ENCODE results near the gene MACROD2.

Gene MACROD2

DNA sequence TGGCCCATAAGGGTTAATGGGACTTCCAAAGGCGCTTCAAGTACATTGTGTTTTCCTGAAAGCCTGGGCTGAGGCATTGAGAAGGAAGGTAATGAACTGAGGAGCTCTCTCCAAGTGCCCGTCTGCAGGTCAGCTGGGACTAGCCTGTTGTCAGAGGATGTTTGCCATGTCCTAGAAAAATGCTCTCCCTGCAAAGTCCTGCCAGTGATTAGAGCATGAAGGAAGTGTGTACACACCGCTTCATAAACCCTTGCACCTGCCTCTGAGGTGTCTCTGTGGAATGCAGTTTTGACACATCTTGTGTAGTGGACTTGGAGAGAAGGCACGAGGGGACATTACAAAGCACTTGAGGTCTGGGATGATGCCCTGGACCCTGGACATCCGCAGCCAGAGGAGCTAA, 2071.3 kb downstream of the MACROD2 start:
- TF ChIP-seq, protein P1, sequence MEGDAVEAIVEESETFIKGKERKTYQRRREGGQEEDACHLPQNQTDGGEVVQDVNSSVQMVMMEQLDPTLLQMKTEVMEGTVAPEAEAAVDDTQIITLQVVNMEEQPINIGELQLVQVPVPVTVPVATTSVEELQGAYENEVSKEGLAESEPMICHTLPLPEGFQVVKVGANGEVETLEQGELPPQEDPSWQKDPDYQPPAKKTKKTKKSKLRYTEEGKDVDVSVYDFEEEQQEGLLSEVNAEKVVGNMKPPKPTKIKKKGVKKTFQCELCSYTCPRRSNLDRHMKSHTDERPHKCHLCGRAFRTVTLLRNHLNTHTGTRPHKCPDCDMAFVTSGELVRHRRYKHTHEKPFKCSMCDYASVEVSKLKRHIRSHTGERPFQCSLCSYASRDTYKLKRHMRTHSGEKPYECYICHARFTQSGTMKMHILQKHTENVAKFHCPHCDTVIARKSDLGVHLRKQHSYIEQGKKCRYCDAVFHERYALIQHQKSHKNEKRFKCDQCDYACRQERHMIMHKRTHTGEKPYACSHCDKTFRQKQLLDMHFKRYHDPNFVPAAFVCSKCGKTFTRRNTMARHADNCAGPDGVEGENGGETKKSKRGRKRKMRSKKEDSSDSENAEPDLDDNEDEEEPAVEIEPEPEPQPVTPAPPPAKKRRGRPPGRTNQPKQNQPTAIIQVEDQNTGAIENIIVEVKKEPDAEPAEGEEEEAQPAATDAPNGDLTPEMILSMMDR (IDR thresholded peaks at IDR 0.05; ENCODE audit: insufficient read depth, low read depth, low read length, missing control alignments) = no peak
- H3K4me3 ChIP-seq (ENCODE audit: low read depth, low read length) = no peak overlapping the region
- no peak for DNase-seq (ENCODE audit: low read depth)

DNA sequence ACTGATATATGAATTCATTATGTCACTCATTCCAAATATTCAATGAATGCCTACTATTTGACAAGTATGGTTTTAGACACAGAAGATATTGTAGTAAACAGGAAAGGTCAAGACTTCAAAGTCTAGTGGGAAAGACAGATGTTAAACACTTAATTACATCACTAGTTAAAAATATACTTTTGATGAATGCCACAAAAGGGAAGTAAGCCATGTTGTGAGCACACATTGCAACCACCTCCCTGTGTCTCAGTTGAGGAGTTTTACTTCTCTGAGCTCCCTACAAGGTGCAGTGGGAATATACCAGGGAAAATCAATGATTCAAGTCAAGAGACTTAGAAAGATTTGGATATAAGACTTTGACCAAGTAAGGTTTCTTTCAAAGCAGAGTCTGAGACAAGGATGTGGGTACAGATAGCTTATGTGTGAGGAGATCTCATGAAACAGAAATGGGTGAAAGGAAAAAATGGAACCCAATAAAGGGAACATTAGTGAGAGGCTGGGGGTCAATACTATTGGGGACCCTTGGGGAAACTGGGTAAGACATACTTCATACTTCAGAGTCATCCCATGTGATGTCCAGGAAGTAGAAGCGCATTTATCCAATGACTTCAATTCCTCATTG, 2074.2 kb downstream of the MACROD2 start:
- TF ChIP-seq, protein P1 (IDR thresholded peaks at IDR 0.05; ENCODE audit: insufficient read depth, low read depth, low read length, missing control alignments) = no peak
- H3K4me3 ChIP-seq (ENCODE audit: low read depth, low read length) = no peak overlapping the region
- peak; percentile 44 for DNase-seq (ENCODE audit: low read depth)

DNA sequence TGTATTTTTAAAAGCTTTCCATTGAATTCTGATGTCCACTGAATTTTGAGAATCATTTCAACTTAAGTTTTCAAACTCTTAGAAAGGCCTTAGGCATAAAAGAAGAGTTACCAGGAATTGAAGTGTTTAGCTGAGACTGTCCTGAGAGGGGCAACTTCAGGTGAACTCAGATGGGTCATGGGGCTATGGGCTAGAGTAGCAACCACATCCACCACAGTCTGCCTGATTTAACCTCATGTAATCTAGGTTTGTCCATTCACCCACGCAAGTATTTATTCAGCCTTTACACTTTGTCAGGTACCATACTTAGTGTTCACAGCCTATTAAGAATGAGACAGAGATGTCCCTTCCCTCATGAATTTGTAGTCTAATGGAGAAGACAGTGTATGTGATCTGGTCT, 2076.9 kb downstream of the MACROD2 start:
- DNase-seq (ENCODE audit: low read depth) = no peak
- H3K4me3 ChIP-seq (ENCODE audit: low read depth, low read length) = no peak overlapping the region
- TF ChIP-seq, protein P1 (IDR thresholded peaks at IDR 0.05; ENCODE audit: insufficient read depth, low read depth, low read length, missing control alignments) = no peak

DNA sequence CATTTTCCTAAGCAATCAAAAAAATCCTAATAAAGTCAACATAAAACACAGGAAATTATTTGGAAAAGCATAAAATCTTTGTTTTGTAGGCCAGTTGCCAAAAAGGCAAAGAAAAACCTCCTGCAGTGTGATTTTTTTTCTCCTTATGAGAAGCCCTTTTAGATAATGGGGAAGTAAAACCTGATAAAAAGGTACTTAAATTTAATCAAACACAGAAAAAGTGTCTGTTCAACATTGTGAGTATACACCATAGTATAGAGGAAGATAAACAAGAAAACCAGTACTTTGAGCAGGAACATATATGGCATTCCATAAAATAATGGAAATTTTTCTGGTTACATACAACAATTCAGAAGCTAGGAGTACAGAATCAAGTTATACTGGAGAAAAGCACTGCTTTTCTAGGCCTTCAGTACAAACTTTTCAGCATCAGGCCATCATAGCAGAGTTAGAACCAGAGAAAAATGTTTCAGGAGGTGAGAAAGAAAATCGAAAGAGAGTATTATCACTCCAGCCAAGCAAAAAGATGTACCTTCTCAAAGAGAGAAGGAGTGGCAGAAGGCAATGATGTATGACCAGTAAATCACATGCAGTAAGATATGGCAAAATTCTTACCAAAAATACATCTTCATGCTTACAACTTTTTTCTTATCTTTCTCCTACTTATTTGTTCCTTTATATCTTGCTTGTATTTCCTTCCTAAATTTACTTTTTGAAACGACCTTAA, 2083.0 kb downstream of the MACROD2 start:
- H3K4me3 ChIP-seq (ENCODE audit: low read depth, low read length) = no peak overlapping the region
- TF ChIP-seq, protein P1 (IDR thresholded peaks at IDR 0.05; ENCODE audit: insufficient read depth, low read depth, low read length, missing control alignments) = no peak
- DNase-seq (ENCODE audit: low read depth) = no peak

DNA sequence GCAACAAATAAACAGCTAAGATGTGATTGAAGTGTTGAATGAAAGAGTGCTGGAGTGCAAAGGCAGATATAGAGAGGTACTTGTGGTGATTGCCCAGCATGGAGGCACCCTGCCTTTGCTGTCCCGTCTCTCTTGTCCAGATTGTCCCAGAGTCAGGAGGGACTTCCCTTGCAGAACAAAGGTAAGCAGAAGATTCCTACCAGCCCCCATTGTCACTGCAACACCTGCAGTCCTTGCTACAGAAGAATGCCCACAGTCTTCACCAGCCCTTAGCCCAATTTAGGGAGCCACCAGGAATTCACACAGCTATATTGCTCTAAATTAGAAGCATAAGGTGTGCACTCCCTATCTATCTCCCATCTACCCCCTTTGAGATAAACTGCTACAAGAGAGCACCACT, 2086.1 kb downstream of the MACROD2 start:
- DNase-seq (ENCODE audit: low read depth) = no peak
- TF ChIP-seq, protein P1 (IDR thresholded peaks at IDR 0.05; ENCODE audit: insufficient read depth, low read depth, low read length, missing control alignments) = no peak
- no peak overlapping the region for H3K4me3 ChIP-seq (ENCODE audit: low read depth, low read length)

DNA sequence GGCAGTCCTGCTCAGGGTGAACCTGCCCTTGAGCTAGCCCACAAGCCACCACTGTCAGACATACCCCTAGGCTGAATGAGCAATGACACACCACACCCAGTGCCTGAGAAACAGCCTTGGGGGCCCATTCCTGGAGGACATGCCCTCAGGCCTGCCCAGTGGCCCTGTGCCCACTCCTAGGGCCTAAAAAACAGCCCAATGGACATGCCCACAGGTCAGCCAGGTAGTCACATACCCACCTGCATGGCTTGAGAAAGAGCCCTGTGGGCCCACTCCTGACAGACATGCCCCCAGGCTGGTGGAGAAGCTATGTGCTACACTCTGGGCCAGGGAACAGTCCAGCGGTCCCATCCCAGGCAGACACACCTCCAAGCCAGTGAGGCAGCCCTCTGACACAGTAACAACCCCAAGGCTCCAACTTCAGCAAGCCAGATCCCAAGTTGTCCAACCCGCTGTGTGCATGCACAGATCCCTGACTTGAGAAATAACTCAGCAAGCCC, 2086.8 kb downstream of the MACROD2 start:
- no peak overlapping the region for H3K4me3 ChIP-seq (ENCODE audit: low read depth, low read length)
- no peak for DNase-seq (ENCODE audit: low read depth)
- TF ChIP-seq, protein P1 (IDR thresholded peaks at IDR 0.05; ENCODE audit: insufficient read depth, low read depth, low read length, missing control alignments) = no peak
